Nephron progenitor cell (in vitro differentiated cells): ENCODE results near the gene SRCAP.

Experiments used
- DNase-seq: peaks from one replicate; pipeline ENCODE4 v3.0.0; 2021
- H3K27ac Mint-ChIP-seq: 2 replicates; pipeline ENCODE4 v1.8.0; 2021; ENCODE audit warnings: mild to moderate bottlenecking, moderate library complexity, mixed read lengths
- H3K27me3 Mint-ChIP-seq: 2 replicates; pipeline ENCODE4 v1.8.0; 2021; ENCODE audit warnings: mild to moderate bottlenecking, low read depth, mixed read lengths; ENCODE audit not compliant: poor library complexity
- H3K36me3 Mint-ChIP-seq: 2 replicates; pipeline ENCODE4 v1.8.0; 2021; ENCODE audit warnings: low read depth, mixed read lengths
- H3K4me1 Mint-ChIP-seq: 2 replicates; pipeline ENCODE4 v1.8.0; 2021; ENCODE audit warnings: mixed read lengths
- H3K4me3 Mint-ChIP-seq: 2 replicates; pipeline ENCODE4 v1.8.0; 2021; ENCODE audit warnings: mild to moderate bottlenecking, moderate library complexity, mixed read lengths
- H3K9me3 Mint-ChIP-seq: 2 replicates; pipeline ENCODE4 v1.8.0; 2021; ENCODE audit warnings: mild to moderate bottlenecking, moderate library complexity, mixed read lengths
- CTCF ChIP-seq: fragments of 200-600 bp; sonication (generic); IDR thresholded peaks from 2 replicates; pipeline ENCODE4 v1.5.0; 2021; ENCODE audit warnings: antibody characterized with exemption

The SRCAP gene

DNA sequence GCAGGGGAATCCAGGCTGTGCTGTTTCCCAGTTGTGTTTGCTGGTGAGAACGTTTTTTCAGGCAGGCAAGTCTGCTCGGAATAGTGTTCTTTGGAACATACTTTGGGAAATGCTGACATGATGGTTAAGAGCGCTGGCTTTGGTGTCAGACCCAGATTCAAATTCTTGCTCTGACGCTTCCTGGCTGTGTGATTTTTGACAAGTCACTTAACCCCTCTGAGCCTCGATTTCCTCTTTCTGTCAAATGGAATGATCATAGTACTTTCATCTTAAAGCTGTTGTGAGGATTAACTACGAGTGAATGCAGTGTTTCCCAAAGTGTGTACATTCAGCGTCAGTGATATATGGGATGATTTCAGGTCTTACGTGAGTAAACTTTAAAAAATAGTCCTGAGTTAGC lies 35.9 kb upstream of the SRCAP start:
- H3K27ac Mint-ChIP-seq: no peak overlapping the region
- DNase-seq: no peak
- no peak overlapping the region for H3K4me3 Mint-ChIP-seq
- no peak for TF ChIP-seq CTCF
- H3K27me3 Mint-ChIP-seq: peaks cover 2% of the 10 kb centered on the region
- H3K9me3 Mint-ChIP-seq: no peaks in the 10 kb centered on the region
- peaks cover 51% of the 10 kb centered on the region for H3K36me3 Mint-ChIP-seq
- H3K4me1 Mint-ChIP-seq: peaks cover 32% of the 10 kb centered on the region

DNA sequence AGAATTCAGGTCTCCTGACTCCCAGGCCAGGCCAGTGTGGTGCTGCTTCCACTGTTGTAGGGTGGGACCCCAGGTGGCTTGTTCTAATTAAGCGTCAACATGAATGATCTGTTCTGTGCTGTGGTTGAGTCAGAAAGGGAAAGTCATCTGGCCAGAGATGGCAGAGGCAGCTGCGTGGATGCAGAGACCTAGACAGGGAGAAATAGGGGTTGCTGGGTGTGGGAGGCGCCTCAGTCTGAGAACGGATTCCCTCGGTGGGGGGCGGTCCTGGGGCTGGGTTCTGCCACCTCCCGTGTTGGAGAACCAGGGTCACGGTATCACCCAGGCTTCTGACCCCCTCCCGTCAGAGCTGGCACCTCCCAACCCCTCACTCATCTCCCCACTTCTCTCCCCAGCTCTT lies 35.2 kb upstream of the SRCAP start:
- peaks cover 2% of the 10 kb centered on the region for H3K27me3 Mint-ChIP-seq
- H3K4me1 Mint-ChIP-seq: peaks cover 32% of the 10 kb centered on the region
- TF ChIP-seq CTCF: no peak
- no peaks in the 10 kb centered on the region for H3K9me3 Mint-ChIP-seq
- peak overlapping the region; percentile 59 for H3K27ac Mint-ChIP-seq
- DNase-seq: no peak
- peaks cover 54% of the 10 kb centered on the region for H3K36me3 Mint-ChIP-seq
- H3K4me3 Mint-ChIP-seq: no peak overlapping the region

DNA sequence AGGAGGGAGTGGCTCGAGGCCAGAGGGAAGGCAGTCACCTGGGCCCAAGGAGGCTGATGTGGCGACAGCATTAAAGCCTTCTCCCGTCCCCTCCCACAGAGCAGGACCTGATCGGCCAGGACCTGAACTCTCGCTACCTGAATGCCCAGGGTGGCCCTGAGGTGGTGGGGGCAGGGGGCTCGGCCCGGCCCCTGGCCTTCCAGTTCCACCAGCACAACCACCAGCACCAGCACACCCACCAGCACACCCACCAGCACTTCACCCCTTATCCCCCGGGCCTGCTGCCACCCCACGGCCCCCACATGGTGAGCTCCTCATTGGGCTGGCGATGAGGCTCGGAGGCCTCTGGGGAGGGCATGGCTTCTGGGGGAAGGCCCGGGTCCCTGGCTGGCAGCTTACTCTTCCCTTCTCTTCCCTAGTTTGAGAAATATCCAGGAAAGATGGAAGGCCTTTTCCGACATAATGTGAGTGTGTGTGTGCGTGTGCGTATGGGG lies 34.3 kb upstream of the SRCAP start:
- H3K27ac Mint-ChIP-seq: no peak overlapping the region
- H3K4me3 Mint-ChIP-seq: no peak overlapping the region
- peaks cover 32% of the 10 kb centered on the region for H3K4me1 Mint-ChIP-seq
- peaks cover 2% of the 10 kb centered on the region for H3K27me3 Mint-ChIP-seq
- peaks cover 54% of the 10 kb centered on the region for H3K36me3 Mint-ChIP-seq
- DNase-seq: no peak
- TF ChIP-seq CTCF: no peak
- H3K9me3 Mint-ChIP-seq: no peaks in the 10 kb centered on the region

GRCh38 chr16:30665155-30665829 lies 33.7 kb upstream of the SRCAP start:
- no peaks in the 10 kb centered on the region for H3K9me3 Mint-ChIP-seq
- H3K4me1 Mint-ChIP-seq: peaks cover 31% of the 10 kb centered on the region
- no peak for DNase-seq
- H3K4me3 Mint-ChIP-seq: no peak overlapping the region
- H3K27ac Mint-ChIP-seq: no peak overlapping the region
- H3K27me3 Mint-ChIP-seq: peaks cover 2% of the 10 kb centered on the region
- no peak for TF ChIP-seq CTCF
- H3K36me3 Mint-ChIP-seq: peaks cover 54% of the 10 kb centered on the region

GRCh38 chr16:30665830-30666190 lies 33.2 kb upstream of the SRCAP start:
- no peak for DNase-seq
- no peak for TF ChIP-seq CTCF
- no peaks in the 10 kb centered on the region for H3K9me3 Mint-ChIP-seq
- H3K4me1 Mint-ChIP-seq: peaks cover 26% of the 10 kb centered on the region
- peaks cover 51% of the 10 kb centered on the region for H3K36me3 Mint-ChIP-seq
- no peaks in the 10 kb centered on the region for H3K27me3 Mint-ChIP-seq
- no peak overlapping the region for H3K4me3 Mint-ChIP-seq
- H3K27ac Mint-ChIP-seq: no peak overlapping the region

GRCh38 chr16:30666681-30667080 lies 32.3 kb upstream of the SRCAP start:
- Mint-ChIP-seq H3K36me3 (peaks cover 46% of the 10 kb centered on the region), H3K27ac (no peak overlapping the region), H3K9me3 (no peaks in the 10 kb centered on the region), H3K4me3 (no peak overlapping the region), H3K27me3 (no peaks in the 10 kb centered on the region), H3K4me1 (peaks cover 17% of the 10 kb centered on the region)
- DNase-seq: no peak
- TF ChIP-seq CTCF: no peak
